ENCODE data around the gene ACOX3. TPM values are rescaled to one million over a fixed set of nuclear protein-coding genes. Genes with fewer than 3 reads are reported as not detected.

Gene ACOX3
- total RNA-seq, 6 donors from 2014 or later = 23.7 to 56.6 (median 31.8) TPM

DNA sequence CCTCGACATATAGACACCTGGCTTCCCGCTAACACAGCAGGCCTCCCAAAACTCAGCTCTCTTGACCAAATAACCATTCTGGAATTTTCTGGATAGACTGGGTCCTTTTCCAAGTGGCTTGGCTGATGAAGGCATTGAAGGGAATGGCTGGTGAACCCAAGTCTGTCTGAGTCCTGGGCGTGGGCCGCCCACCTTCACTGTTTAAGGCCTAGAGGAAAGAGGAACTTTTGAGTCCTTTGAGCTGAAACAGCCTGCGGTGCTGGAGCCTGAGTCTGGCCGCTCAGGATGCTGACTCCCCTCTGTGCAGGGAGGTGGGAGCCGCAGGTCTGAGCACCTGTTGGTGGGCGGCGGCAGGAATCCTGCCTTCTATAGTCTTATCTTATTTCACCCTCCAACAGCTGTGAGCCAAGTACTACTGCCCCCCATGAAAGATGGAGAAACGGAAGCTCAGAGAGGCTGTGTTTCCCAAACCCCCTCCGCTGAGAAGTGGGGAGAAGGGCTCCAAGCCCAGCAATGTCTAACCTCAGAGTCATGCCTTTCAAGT is 23.4 kb downstream of the ACOX3 start:
- H3K27ac ChIP-seq = no peak overlapping the region
- DNase-seq (no peak), ATAC-seq (ENCODE audit: low FRiP score in 2 of 2) (no peak)
- H3K9me3 ChIP-seq = no peaks in the 10 kb centered on the region
- H3K27me3 ChIP-seq = no peaks in the 10 kb centered on the region
- no peak for TF ChIP-seq EP300 (IDR thresholded peaks at IDR 0.05)
- TF ChIP-seq, protein P1, sequence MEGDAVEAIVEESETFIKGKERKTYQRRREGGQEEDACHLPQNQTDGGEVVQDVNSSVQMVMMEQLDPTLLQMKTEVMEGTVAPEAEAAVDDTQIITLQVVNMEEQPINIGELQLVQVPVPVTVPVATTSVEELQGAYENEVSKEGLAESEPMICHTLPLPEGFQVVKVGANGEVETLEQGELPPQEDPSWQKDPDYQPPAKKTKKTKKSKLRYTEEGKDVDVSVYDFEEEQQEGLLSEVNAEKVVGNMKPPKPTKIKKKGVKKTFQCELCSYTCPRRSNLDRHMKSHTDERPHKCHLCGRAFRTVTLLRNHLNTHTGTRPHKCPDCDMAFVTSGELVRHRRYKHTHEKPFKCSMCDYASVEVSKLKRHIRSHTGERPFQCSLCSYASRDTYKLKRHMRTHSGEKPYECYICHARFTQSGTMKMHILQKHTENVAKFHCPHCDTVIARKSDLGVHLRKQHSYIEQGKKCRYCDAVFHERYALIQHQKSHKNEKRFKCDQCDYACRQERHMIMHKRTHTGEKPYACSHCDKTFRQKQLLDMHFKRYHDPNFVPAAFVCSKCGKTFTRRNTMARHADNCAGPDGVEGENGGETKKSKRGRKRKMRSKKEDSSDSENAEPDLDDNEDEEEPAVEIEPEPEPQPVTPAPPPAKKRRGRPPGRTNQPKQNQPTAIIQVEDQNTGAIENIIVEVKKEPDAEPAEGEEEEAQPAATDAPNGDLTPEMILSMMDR (IDR thresholded peaks at IDR 0.05) = no peak
- TF ChIP-seq POLR2A (IDR thresholded peaks at IDR 0.05) = no peak
- TF ChIP-seq POLR2AphosphoS5 (IDR thresholded peaks at IDR 0.05) = no peak
- 77 to 85% methylated on average over 9 to 11 of the region's 11 CpGs for WGBS, 2 donors
- H3K4me1 ChIP-seq = peaks cover 0 to 12% (median 7%) of the 10 kb centered on the region in 4 donors
- no peak overlapping the region for H3K4me3 ChIP-seq
- H3K36me3 ChIP-seq = peaks cover 4 to 32% (median 28%) of the 10 kb centered on the region in 4 donors

DNA sequence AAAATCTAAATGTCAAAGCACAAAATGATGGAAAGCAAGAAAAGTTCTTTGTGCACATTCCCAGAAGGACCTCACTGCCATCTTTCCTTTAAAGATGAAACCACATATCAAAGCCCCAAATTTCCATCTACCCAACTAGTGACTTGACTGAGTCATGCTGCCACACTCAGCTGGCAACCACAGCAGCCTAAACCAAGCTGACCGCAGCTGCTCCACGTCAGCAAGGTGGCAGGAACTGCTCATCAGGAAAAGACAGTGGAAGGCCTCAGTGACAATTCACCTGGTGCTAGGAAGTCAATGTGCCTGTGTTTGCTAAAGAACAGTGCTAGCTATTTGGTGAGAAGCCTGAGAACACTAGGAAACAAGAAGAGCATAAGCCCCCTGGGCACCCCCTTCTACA is 26.1 kb downstream of the ACOX3 start:
- no peak for ATAC-seq (ENCODE audit: low FRiP score in 2 of 2)
- Histone ChIP-seq H3K4me3 (no peak overlapping the region), H3K36me3 (peaks cover 4 to 46% (median 32%) of the 10 kb centered on the region in 4 donors), H3K4me1 (peaks cover 3 to 21% (median 11%) of the 10 kb centered on the region in 4 donors), H3K9me3 (no peaks in the 10 kb centered on the region), H3K27me3 (no peaks in the 10 kb centered on the region), H3K27ac (no peak overlapping the region)
- TF ChIP-seq POLR2A (IDR thresholded peaks at IDR 0.05) (no peak), POLR2AphosphoS5 (IDR thresholded peaks at IDR 0.05) (no peak), EP300 (IDR thresholded peaks at IDR 0.05) (no peak)
- TF ChIP-seq, protein P1 (IDR thresholded peaks at IDR 0.05) = no peak
- 82 to 88% methylated on average over 2 of the region's 2 CpGs for WGBS, 2 donors
- no peak for DNase-seq

DNA sequence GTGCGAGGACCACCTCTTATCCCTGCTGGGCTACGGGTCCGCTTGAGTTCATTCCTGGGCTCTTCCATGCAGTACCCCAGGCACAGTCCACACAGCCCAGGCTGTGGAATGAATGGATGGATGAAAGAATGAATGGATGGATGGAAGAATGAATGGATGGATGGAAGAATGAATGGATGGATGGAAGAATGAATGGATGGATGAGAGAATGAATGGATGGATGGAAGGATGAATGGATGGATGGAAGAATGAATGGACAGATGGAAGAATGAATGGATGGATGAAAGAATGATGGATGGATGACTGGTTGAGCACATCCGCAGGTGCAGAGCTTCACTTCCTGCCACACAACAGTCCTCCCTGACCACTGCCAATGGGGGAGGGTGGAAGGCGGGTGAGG is 28.2 kb downstream of the ACOX3 start:
- H3K27me3 ChIP-seq = no peaks in the 10 kb centered on the region
- ATAC-seq (ENCODE audit: low FRiP score in 2 of 2) = no peak
- no peak overlapping the region for H3K27ac ChIP-seq
- DNase-seq = no peak
- H3K9me3 ChIP-seq = no peaks in the 10 kb centered on the region
- 93 to 96% methylated on average over 5 of the region's 5 CpGs for WGBS, 2 donors
- H3K4me1 ChIP-seq = peaks cover 4 to 21% (median 14%) of the 10 kb centered on the region in 4 donors
- TF ChIP-seq POLR2AphosphoS5 (IDR thresholded peaks at IDR 0.05) (no peak), EP300 (IDR thresholded peaks at IDR 0.05) (no peak)
- H3K36me3 ChIP-seq = peaks cover 4 to 46% (median 38%) of the 10 kb centered on the region in 4 donors
- no peak overlapping the region for H3K4me3 ChIP-seq

DNA sequence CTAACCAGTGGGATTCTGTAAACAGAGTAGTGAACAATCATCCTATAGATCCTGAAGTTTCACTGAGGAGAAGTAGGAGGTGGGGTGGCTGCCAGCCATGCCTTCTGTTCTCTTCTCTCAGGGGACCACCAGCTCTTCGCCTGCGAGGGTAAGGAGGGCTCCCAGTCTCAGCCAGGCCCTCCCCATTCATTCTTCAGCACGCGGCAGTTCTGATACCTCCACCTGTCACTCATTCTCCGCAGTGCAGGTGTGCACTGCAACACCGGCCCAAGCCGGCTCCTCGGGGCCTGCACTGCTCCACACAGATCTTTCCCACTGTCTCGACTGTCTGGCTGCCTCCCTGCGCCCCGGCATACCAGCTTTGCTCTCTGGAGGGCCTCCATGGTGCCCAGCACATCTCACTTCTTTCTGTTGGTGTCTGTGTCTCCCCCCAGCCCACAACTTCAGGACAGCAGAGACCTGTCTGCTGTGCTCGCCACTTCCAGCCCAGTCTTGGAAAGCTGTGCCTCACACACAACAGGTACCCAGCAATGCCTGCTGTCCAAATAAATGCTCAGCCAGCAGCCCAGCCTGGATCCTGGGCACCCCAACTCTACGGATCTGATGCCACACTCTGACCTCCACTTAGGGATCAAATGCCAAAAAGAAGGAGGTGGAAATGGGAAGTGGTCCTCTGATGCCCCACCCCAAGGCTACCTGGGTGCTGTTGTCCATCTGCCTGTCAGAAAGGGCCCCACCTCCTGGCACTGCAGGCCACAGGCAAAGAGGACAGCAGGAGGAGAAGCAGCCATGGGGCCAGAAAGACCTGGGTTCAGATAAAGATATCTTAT is 29.0 kb downstream of the ACOX3 start:
- DNase-seq (no peak), ATAC-seq (ENCODE audit: low FRiP score in 2 of 2) (no peak)
- Histone ChIP-seq H3K27me3 (no peaks in the 10 kb centered on the region), H3K4me3 (no peak overlapping the region), H3K27ac (no peak overlapping the region), H3K4me1 (peaks cover 4 to 22% (median 14%) of the 10 kb centered on the region in 4 donors), H3K36me3 (peaks cover 4 to 46% (median 39%) of the 10 kb centered on the region in 4 donors), H3K9me3 (no peaks in the 10 kb centered on the region)
- WGBS, 2 donors = 89 to 93% methylated on average over 12 to 13 of the region's 13 CpGs
- no peak for TF ChIP-seq POLR2A (IDR thresholded peaks at IDR 0.05)
- TF ChIP-seq EP300 (IDR thresholded peaks at IDR 0.05) = no peak

DNA sequence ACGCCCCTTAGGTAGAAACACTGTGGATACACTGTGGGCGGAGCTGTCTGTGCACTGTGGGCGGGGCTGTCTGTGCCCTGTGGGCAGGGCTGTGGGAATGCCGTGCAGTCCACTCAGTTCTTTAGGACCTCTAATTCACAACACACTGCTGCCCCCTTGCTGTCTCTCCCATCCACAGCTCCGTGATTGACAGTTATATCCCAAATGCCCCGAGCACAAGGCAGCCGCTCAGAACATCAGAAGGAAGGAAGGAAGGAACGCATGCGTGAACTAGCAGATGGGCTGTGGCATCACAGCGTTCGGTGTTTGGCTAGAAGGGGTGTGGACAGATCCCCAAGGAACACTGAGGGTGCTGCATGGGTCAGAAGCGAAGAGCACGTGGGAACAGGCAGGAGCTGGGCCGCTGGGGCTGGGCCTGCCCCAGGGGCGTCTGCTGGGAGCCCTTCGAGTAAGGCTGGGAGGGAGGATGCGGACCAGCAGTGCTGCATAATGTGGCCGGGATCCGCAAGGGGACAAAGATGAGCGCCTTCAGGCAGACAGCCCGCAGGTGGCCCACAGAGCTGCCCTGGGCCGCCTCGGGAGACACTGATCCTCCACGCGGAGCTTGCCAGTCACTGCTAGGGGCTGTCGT is 29.8 kb downstream of the ACOX3 start:
- ATAC-seq (ENCODE audit: low FRiP score in 2 of 2) (peak; percentile 31 to 47), DNase-seq (peak in 1 of 2 donors; percentile 54)
- no peak for TF ChIP-seq POLR2AphosphoS5 (IDR thresholded peaks at IDR 0.05)
- TF ChIP-seq, protein P1 (IDR thresholded peaks at IDR 0.05) = peak in 3 of 6 experiments; percentile 18 to 44 (median 44)
- no peak for TF ChIP-seq EP300 (IDR thresholded peaks at IDR 0.05)
- Histone ChIP-seq H3K4me1 (peaks cover 4 to 22% (median 14%) of the 10 kb centered on the region in 4 donors), H3K27me3 (no peaks in the 10 kb centered on the region), H3K4me3 (no peak overlapping the region), H3K36me3 (peaks cover 4 to 48% (median 38%) of the 10 kb centered on the region in 4 donors), H3K27ac (no peak overlapping the region), H3K9me3 (no peaks in the 10 kb centered on the region)
- 74 to 75% methylated on average over 18 to 26 of the region's 26 CpGs for WGBS, 2 donors
